Chondrocyte (in vitro differentiated cells): Measurements from ENCODE around the gene SFI1. TPM values are rescaled to one million over a fixed set of nuclear protein-coding genes. Genes with fewer than 3 reads are reported as not detected.

Experiments used
- DNase-seq: peaks from one replicate; pipeline ENCODE4 v3.0.0; 2021; ENCODE audit warnings: mixed read lengths, low spot score
- H3K27ac Mint-ChIP-seq: one replicate; pipeline ENCODE4 v1.8.0; 2021; ENCODE audit warnings: mild to moderate bottlenecking, moderate library complexity, mixed read lengths; ENCODE audit not compliant: unreplicated experiment
- H3K27me3 Mint-ChIP-seq: 2 replicates; pipeline ENCODE4 v1.8.0; 2021; ENCODE audit warnings: low read depth, mixed read lengths
- H3K36me3 Mint-ChIP-seq: 2 replicates; pipeline ENCODE4 v1.8.0; 2021; ENCODE audit warnings: low read depth, mixed read lengths
- H3K4me1 Mint-ChIP-seq: 2 replicates; pipeline ENCODE4 v1.8.0; 2021; ENCODE audit warnings: low read depth, mild to moderate bottlenecking, mixed read lengths
- H3K4me3 Mint-ChIP-seq: one replicate; pipeline ENCODE4 v1.8.0; 2021; ENCODE audit warnings: mild to moderate bottlenecking, moderate library complexity, mixed read lengths; ENCODE audit not compliant: unreplicated experiment
- H3K9me3 Mint-ChIP-seq: 2 replicates; pipeline ENCODE4 v1.8.0; 2021; ENCODE audit warnings: low read depth, mixed read lengths
- total RNA-seq: library from RNA; stranded (reverse); gene quantifications from 3 replicates; pipeline ENCODE4 v1.2.1, GENCODE V29; 2021
- TF ChIP-seq, protein P1 (sequence below): fragments of 200-600 bp; sonication (generic); IDR thresholded peaks from 2 replicates; pipeline ENCODE4 v1.5.0; 2021; ENCODE audit warnings: antibody characterized with exemption, mild to moderate bottlenecking, moderate library complexity

The SFI1 gene
- total RNA-seq, 1 donor from 2014 or later, result 20.3 TPM

DNA sequence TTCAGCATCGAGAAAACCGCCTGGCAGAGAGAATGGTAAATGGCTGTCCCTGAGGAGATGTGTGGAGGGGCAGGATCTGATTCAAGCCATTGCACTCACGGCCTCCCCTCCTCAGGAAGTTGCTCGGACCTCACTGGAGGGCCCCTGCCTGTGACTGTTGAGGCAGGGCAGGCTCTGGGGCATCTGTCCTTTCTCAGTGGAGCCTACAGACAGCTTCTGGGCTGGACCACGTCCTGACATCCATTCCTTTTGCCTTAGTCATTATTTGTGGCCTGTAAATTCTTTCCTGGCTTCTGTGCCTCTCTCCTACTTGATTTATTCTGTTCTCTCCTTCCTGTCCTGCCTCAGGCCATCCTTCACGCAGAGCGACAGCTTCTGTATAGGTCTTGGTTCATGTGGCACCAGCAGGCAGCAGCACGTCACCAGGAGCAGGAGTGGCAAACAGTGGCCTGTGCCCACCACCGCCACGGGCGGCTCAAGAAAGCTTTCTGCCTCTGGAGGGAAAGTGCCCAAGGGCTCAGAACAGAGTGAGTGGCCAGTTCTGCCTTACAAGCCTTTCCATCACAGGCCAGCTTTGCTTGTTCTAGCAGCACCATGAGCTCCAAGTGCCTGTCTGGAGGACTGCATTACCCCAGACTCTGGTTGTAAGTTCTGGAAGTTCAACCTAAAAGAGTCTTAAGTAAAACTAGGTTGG lies 106.1 kb downstream of the SFI1 start:
- Mint-ChIP-seq H3K36me3 (peaks cover 1% of the 10 kb centered on the region), H3K9me3 (no peaks in the 10 kb centered on the region), H3K4me3 (no peak overlapping the region), H3K27me3 (no peaks in the 10 kb centered on the region), H3K4me1 (peaks cover 25% of the 10 kb centered on the region), H3K27ac (peak overlapping the region; percentile 82)
- TF ChIP-seq, protein P1, sequence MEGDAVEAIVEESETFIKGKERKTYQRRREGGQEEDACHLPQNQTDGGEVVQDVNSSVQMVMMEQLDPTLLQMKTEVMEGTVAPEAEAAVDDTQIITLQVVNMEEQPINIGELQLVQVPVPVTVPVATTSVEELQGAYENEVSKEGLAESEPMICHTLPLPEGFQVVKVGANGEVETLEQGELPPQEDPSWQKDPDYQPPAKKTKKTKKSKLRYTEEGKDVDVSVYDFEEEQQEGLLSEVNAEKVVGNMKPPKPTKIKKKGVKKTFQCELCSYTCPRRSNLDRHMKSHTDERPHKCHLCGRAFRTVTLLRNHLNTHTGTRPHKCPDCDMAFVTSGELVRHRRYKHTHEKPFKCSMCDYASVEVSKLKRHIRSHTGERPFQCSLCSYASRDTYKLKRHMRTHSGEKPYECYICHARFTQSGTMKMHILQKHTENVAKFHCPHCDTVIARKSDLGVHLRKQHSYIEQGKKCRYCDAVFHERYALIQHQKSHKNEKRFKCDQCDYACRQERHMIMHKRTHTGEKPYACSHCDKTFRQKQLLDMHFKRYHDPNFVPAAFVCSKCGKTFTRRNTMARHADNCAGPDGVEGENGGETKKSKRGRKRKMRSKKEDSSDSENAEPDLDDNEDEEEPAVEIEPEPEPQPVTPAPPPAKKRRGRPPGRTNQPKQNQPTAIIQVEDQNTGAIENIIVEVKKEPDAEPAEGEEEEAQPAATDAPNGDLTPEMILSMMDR, result peak; percentile 26
- no peak for DNase-seq

DNA sequence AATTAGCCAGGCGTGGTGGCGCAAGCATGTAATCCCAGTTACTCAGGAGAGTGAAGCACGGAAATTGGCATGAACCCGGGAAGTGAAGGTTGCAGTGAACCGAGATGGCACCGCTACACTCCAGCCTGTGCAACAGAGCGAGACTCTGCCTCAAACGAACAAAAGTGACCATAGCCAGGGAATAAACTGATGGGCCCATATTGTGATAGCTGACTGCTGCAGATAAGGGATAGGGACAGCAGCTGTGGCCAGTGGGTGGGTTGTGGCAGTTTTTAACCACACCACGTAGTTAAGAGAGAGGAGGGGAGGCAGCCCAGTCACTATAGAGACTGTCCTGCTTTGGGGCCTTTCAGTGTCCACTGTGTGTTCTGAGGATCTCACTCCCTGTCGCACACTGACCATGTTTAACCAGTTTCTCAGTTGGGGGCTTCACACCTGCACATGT lies 106.8 kb downstream of the SFI1 start:
- no peak for DNase-seq
- Mint-ChIP-seq H3K27ac (peak overlapping the region; percentile 82), H3K27me3 (no peaks in the 10 kb centered on the region), H3K9me3 (no peaks in the 10 kb centered on the region), H3K4me3 (no peak overlapping the region), H3K4me1 (peaks cover 25% of the 10 kb centered on the region), H3K36me3 (peaks cover 1% of the 10 kb centered on the region)
- TF ChIP-seq, protein P1, result no peak

DNA sequence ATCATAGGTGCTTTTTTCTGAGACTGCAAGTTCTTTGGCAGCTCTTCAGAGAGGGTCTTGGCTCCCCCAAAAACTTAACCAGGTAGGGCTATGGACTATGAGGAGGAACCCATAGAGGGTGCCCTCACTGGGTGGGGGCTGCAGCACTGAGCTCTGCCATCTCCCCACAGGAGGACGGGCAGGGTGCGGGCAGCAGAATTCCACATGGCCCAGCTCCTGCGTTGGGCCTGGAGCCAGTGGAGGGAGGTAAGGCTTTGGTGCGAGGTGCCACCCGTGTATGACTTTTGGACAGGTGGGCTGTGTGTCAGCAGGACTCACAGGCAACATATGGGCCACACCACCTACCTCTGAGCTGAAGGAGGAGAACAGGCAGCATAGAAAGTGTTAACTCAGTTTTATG lies 107.2 kb downstream of the SFI1 start:
- Mint-ChIP-seq H3K4me3 (no peak overlapping the region), H3K9me3 (no peaks in the 10 kb centered on the region), H3K27me3 (no peaks in the 10 kb centered on the region), H3K4me1 (peaks cover 25% of the 10 kb centered on the region), H3K36me3 (peaks cover 1% of the 10 kb centered on the region), H3K27ac (no peak overlapping the region)
- DNase-seq, result no peak
- TF ChIP-seq, protein P1, result no peak

DNA sequence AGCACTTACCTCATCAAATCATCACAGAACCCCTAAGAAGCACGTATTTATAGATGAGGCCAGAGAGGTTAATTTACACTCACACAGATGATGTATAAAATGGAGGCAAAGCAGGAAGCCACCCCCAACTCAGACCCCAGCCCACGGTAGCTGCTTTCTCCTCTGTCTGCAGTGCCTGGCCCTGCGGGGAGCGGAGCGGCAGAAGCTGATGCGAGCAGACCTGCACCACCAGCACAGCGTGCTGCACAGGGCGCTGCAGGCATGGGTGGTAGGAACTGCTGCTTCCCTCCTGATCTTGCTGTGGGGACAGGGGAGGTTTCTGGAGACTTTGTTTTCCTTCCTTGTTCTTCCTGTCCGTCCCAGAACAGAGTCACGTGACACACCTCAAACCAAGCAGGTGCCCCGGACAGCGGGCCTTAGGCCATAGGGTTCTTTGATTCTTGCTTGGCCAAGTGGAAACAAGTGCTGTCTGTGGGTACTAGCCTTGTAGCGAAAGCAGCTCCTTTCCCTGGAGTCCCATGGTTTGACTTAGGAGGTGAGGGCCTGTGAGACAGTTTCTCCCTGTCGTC lies 107.9 kb downstream of the SFI1 start:
- Mint-ChIP-seq H3K27ac (no peak overlapping the region), H3K27me3 (no peaks in the 10 kb centered on the region), H3K4me3 (no peak overlapping the region), H3K4me1 (peaks cover 25% of the 10 kb centered on the region), H3K36me3 (peaks cover 1% of the 10 kb centered on the region), H3K9me3 (no peaks in the 10 kb centered on the region)
- no peak for DNase-seq
- TF ChIP-seq, protein P1, result no peak

DNA sequence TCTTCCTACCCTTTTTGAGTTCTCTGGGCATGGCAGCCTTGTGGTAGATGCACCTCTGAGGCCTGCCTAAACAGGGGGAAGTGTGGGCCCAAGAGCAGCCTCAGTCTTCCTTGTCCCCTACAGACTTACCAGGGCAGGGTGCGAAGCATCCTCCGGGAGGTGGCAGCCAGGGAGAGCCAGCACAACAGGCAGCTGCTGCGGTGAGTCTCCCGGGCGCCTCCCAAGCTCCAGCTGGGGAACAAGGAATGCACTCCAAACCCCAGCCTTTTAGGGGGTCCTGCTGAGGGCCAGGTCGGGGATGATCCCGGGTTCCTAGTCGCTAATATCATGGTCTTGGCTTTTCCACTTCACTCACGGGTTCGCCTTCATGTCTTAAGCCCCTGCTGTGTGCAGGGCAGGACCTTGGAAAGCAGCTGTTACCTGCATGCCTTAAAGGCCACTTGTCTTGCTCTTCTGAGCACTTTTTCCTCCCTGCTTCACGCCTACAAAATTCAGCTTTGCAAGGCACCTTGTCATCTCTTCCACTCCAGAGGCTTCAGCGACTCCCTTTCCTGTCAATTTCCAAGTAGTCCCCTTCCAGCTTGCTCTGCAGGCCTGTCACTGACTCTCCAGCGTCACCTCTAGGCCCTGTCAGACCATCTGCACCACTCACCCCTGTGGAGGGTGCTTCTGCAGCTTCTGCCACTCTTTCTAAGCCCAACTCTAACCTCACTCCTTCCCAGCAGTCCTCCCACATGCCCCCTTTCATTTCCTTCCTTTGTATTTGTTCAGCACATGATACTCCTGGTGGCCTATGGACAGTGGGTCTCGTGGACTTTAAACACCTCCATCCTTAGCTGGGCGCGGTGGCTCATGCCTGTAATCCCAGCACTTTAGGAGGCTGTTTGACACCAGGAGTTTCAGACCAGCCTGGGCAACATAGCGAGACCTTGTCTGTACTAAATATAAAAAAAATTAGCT lies 108.7 kb downstream of the SFI1 start:
- no peak for DNase-seq
- Mint-ChIP-seq H3K4me3 (no peak overlapping the region), H3K9me3 (no peaks in the 10 kb centered on the region), H3K27me3 (no peaks in the 10 kb centered on the region), H3K4me1 (peaks cover 24% of the 10 kb centered on the region), H3K36me3 (peaks cover 1% of the 10 kb centered on the region), H3K27ac (no peak overlapping the region)
- TF ChIP-seq, protein P1, result no peak
